NCI-H1417 treated with DMSO at 0.1 percent for 48 hours (cell line): ENCODE data around the gene APOA4.
A peak's percentile ranks its signal among the peaks of the same experiment; 100 is the strongest.
"Not testable (repeated sequence)": the region's sequence is repeated elsewhere in the genome, so short reads cannot be mapped to it uniquely, and the experiment has no call there.

ENCODE experiments used
- DNase-seq: peaks from one replicate; lab custom pipeline; 2025; lab: John Stamatoyannopoulos, UW

APOA4 gene

GRCh38 chr11:116849060-116849459 lies 26.0 kb upstream of the APOA4 start:
- DNase-seq, result no peak

- DNase-seq, result no peak
These were observed 24.5 kb upstream of the APOA4 start for GRCh38 chr11:116847612-116848011.

DNA sequence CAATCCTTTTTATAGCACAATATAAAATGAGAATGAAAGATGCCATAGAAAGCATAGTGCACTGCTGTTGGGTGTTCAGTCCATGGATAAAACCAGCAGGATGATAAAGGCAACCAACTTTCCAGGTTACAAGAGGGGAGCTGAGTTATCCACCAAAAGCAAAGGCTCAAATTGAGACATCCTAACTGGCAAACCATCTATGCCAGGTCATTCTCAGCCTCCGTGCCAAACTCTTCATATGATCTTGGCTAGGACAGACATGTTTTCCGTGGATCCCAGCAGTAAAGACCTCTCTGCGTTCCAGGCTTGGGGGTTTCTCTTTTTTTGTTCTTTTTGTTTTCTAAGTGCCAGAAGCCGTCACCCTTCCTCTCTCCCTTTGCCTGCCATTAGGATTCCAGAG lies 21.6 kb upstream of the APOA4 start:
- DNase-seq, result no peak

- no peak for DNase-seq
These were observed 20.6 kb upstream of the APOA4 start for GRCh38 chr11:116843661-116844060.

DNA sequence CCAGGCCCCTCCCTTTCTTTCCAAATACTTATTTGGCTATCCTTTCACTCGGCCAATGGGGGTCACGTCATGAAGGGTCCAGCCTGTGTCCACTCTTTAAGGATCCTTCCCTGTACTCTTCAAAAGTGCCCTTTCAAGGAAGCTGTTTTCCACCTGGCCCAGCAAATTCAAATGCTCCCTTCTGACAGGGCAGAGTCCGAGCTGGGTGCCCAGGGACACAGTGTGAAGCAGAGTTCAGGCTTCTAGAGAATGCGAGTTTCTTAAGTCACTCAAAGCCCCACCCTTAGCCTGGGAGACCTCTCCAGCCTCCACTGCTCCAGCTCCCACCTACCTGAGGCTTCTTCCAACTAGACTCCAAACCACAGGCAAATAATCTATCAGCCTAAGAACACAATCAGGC lies 19.8 kb upstream of the APOA4 start:
- DNase-seq, result no peak

- no peak for DNase-seq
These were observed 19.0 kb upstream of the APOA4 start for GRCh38 chr11:116842117-116842516.

DNA sequence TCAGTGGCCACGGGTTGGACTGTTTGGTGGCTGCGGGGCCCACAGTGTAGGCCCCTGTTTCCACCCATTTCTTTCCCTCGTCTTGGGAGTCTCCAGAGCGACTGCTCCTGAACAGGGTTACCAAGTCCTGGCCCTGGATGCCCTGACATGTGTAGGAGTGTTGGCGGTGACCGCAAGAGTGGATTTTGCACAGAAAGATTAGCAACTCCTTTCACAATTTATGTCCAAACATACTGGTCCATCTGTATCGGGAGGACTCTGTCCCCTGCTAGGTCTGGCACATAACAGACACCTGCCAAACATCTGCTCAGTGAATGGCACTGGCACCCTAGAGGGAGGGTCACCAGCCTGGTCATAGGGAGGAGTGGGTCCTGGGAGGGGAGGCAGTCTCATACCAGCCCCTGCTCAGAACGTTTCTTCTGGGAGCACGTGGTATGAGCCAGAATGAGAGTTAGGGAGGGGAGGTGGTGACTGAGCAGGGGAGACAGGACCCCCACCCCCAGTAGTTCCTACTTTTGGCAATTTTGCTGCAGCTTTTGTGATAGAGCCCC lies 17.7 kb upstream of the APOA4 start:
- no peak for DNase-seq

- no peak for DNase-seq
These were observed 17.2 kb upstream of the APOA4 start for GRCh38 chr11:116840224-116840745.

- no peak for DNase-seq
These were observed 15.4 kb upstream of the APOA4 start for GRCh38 chr11:116838321-116839084.

DNA sequence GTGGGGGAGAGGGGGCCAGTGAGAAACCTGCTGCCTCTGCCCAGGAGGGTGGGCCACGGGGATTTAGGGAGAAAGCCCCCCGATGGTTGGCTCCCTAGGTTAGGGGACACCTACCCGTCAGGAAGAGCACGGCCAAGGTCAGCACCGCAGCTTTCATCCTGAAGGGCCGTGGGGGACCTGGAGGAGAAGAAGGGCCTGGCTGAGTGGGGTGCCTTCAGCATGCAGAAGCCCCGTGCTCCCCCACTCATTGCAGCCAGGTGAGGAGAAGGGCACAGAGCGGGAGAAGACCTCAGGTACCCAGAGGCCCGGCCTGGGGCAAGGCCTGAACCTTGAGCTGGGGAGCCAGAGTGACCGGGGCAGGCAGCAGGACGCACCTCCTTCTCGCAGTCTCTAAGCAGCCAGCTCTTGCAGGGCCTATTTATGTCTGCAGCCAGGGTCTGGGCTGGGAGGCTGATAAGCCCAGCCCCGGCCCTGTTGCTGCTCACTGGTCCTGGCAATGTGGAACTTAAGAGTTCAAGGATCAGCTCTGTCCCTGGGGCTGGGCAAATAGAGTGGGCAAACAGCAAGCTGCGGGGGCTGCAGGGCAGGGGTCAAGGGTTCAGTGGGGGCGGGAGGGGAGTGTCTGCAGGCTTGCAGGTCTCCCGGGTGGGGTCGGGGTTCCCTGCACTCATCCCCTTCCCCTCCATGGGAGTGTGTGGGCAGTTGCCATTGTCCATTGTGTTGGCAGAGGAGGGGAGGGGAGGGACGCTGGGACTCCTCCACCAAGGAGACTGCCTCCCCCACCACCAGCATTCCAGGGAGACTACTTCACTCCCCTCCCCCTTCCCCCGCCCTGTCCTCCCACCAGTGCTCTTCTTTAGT lies 14.4 kb upstream of the APOA4 start, which contains the start of gene APOA1:
TSS of gene APOA1 (minus strand) at position 392 of the 861 bp plus-strand sequence. CDS start at position 157, 235 bp downstream.
- no peak for DNase-seq

DNA sequence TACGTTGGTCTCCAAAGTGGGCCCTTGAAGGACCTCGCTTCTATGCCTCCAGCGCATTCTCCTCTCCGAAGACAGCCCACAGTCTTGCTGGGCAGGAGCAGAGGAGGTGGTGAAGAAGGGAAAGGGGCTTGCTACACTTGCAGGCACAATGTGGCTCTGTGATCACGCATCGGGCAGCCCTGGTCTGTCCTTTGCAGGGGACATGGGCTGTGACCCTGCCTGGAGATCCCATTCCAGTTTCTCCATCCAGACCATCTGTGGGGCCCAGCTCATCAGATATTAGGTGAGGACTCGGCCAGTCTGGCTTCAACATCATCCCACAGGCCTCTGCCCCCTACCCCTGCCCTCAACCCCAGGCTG lies 13.5 kb upstream of the APOA4 start:
- DNase-seq, result no peak

DNA sequence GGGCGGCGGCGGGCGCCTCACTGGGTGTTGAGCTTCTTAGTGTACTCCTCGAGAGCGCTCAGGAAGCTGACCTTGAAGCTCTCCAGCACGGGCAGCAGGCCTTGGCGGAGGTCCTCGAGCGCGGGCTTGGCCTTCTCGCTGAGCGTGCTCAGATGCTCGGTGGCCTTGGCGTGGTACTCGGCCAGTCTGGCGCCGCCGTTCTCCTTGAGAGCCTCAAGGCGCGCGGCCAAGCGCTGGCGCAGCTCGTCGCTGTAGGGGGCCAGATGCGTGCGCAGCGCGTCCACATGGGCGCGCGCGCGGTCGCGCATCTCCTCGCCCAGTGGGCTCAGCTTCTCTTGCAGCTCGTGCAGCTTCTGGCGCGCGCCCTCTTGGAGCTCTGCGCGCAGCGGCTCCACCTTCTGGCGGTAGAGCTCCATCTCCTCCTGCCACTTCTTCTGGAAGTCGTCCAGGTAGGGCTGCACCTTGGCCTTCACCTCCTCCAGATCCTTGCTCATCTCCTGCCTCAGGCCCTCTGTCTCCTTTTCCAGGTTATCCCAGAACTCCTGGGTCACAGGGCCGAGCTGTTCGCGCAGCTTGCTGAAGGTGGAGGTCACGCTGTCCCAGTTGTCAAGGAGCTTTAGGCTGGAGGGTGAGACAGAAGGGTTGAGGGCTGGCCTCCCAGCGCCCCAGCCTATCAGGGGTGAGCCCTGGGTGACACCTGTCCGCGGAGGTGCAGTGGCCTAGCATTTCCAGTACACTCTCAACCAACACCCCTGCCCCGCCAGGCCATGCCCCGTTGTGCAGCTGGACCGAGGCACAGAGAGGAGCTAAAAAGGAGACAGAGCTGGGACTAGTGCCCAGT lies 12.9 kb upstream of the APOA4 start:
- DNase-seq, result peak; percentile 89

GRCh38 chr11:116835042-116835772 lies 12.1 kb upstream of the APOA4 start:
- no peak for DNase-seq

GRCh38 chr11:116834535-116835041 lies 11.5 kb upstream of the APOA4 start:
- not testable (repeated sequence) for DNase-seq

GRCh38 chr11:116833816-116834534 lies 10.9 kb upstream of the APOA4 start:
- no peak for DNase-seq

DNA sequence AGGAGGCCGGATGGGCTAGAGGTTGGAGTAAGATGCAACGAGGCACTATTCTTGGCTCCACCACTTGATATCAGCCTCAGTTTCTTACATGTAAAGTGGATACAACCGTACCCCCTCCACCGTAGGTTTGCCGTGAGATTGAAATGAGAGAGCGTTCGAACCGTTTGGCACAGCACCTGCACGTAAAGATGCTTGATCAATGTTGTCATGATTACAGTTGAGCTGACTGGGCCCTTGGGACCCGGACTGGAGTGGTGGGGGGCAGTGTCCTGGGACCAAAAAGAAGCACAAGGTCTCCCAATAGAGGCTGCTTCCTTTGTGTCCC lies 10.3 kb upstream of the APOA4 start:
- DNase-seq, result no peak

DNA sequence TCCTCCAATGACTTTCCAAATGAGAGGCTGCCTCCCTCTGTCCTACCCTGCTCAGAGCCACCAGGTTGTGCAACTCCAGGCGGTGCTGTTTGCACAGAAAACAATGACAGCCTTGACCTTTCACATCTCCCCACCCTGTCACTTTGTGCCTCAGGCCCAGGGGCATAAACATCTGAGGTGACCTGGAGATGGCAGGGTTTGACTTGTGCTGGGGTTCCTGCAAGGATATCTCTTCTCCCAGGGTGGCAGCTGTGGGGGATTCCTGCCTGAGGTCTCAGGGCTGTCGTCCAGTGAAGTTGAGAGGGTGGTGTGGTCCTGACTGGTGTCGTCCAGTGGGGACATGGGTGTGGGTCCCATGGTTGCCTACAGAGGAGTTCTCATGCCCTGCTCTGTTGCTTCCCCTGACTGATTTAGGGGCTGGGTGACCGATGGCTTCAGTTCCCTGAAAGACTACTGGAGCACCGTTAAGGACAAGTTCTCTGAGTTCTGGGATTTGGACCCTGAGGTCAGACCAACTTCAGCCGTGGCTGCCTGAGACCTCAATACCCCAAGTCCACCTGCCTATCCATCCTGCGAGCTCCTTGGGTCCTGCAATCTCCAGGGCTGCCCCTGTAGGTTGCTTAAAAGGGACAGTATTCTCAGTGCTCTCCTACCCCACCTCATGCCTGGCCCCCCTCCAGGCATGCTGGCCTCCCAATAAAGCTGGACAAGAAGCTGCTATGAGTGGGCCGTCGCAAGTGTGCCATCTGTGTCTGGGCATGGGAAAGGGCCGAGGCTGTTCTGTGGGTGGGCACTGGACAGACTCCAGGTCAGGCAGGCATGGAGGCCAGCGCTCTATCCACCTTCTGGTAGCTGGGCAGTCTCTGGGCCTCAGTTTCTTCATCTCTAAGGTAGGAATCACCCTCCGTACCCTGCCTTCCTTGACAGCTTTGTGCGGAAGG lies 9.5 kb upstream of the APOA4 start:
- no peak for DNase-seq

DNA sequence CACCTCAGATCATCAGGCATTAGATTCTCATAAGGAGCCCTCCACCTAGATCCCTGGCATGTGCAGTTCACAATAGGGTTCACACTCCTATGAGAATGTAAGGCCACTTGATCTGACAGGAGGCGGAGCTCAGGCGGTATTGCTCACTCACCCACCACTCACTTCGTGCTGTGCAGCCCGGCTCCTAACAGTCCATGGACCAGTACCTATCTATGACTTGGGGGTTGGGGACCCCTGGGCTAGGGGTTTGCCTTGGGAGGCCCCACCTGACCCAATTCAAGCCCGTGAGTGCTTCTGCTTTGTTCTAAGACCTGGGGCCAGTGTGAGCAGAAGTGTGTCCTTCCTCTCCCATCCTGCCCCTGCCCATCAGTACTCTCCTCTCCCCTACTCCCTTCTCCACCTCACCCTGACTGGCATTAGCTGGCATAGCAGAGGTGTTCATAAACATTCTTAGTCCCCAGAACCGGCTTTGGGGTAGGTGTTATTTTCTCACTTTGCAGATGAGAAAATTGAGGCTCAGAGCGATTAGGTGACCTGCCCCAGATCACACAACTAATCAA lies 8.8 kb upstream of the APOA4 start:
- DNase-seq, result no peak
